Suprapubic skin (tissue), 4 donors: ENCODE results near the gene OR10H3.

ENCODE experiments used
- EP300 ChIP-seq: sonication (generic); formaldehyde crosslinking; IDR thresholded peaks from one replicate; pipeline ENCODE4 v1.6.1; 2017; ENCODE audit warnings: antibody characterized with exemption
- POLR2AphosphoS5 ChIP-seq, 3 donors: sonication (generic); formaldehyde crosslinking; IDR thresholded peaks; one replicate each; pipeline ENCODE4 v1.6.1; 2017; ENCODE audit warnings: antibody characterized with exemption in 3 of 3
- TF ChIP-seq, protein P1 (sequence below), 2 donors: fragments of 200-600 bp in 1 of 2; fragments of 450-650 bp in 1 of 2; sonication (generic) in 1 of 2; IDR thresholded peaks; one replicate each; pipeline ENCODE4 v1.5.1; 2016 to 2019; ENCODE audit warnings: antibody characterized with exemption in 2 of 2, mild to moderate bottlenecking in 1 of 2, moderate library complexity in 1 of 2

DNA sequence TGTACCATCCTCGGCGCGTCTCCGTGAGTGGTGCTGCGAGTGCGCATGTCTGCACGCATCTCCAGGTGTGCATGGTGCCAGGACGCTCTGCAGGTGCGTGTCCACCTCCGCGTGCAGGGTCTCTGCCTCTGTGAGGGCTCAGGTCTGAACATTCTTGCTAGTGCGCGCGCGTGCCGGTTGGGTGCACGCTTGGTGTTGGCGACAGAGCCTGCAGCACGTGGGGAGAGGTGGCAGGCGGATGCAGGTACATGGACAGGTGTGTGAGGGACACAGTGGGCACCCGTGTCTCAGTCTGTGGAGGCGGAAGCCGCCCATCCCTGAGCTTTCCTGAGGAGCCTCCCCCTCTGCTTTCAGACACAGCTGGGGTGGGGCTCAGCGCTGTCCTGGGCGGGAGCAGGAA lies 14.8 kb upstream of the OR10H3 start:
- TF ChIP-seq, protein P1, sequence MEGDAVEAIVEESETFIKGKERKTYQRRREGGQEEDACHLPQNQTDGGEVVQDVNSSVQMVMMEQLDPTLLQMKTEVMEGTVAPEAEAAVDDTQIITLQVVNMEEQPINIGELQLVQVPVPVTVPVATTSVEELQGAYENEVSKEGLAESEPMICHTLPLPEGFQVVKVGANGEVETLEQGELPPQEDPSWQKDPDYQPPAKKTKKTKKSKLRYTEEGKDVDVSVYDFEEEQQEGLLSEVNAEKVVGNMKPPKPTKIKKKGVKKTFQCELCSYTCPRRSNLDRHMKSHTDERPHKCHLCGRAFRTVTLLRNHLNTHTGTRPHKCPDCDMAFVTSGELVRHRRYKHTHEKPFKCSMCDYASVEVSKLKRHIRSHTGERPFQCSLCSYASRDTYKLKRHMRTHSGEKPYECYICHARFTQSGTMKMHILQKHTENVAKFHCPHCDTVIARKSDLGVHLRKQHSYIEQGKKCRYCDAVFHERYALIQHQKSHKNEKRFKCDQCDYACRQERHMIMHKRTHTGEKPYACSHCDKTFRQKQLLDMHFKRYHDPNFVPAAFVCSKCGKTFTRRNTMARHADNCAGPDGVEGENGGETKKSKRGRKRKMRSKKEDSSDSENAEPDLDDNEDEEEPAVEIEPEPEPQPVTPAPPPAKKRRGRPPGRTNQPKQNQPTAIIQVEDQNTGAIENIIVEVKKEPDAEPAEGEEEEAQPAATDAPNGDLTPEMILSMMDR (IDR thresholded peaks at IDR 0.05), result no peak
- TF ChIP-seq POLR2AphosphoS5 (IDR thresholded peaks at IDR 0.05), result no peak
- TF ChIP-seq EP300, result no peak
